Measurements from ENCODE around the gene PLD5. TPM values are rescaled to one million over a fixed set of nuclear protein-coding genes. Genes with fewer than 3 reads are reported as not detected.
"Not testable (repeated sequence)": the region's sequence is repeated elsewhere in the genome, so short reads cannot be mapped to it uniquely, and the experiment has no call there.

The PLD5 gene
- total RNA-seq, 1 experiment from 2014 or later = not detected

DNA sequence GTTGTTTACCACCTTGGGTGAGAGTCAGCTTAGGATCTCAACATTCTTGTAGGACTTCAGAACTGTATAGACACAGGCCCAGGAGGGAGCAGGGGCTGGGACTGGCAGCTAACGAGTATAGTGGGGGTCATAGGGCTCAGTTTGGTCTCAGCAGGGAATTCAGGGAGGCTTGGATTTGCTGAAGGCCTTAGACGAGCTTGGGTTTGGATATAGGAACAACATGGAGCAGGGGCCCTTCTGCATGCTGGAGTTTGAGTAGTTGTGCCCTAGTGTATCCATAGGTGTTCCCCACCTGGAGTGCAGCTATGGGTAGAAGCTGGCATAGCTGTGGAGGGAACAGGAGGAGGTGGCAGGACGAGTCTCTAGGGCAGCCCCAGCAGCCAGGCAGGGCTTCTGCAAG is 462.2 kb downstream of the PLD5 start:
- ChIA-PET CTCF (no interaction called here), POLR2A (ENCODE audit: unreplicated experiment) (no interaction called here)
- TF ChIP-seq EZH2 (IDR thresholded peaks at IDR 0.05; ENCODE audit: low read length, unreplicated experiment) = no peak
- no peak for TF ChIP-seq CTCF (conservative IDR thresholded peaks at IDR 0.05; ENCODE audit: low read depth, low read length)
- no peak for TF ChIP-seq EZH2phosphoT487 (IDR thresholded peaks at IDR 0.05; ENCODE audit: borderline replicate concordance, low read length)
- no peaks in the 10 kb centered on the region for H3K79me2 ChIP-seq (ENCODE audit: low read length)
- intact Hi-C loops (cut with micrococcal nuclease) = no loop called here
- H3K27me3 ChIP-seq (ENCODE audit: low read length) = peaks cover 53% of the 10 kb centered on the region
- DNase-seq (no peak), ATAC-seq (no peak)
- no peaks in the 10 kb centered on the region for H3K9me2 ChIP-seq (replicated peaks; ENCODE audit: low read length)
- no peak overlapping the region for H3K9ac ChIP-seq (ENCODE audit: low read length)
- no TSS peak for BruUV-seq (replicated peaks)
- no peaks in the 10 kb centered on the region for H3K36me3 ChIP-seq (ENCODE audit: low read depth, low read length)
- H3K4me3 ChIP-seq (ENCODE audit: low read length) = no peak overlapping the region
- no peak overlapping the region for H3K27ac ChIP-seq (ENCODE audit: low read length)
- H3K4me2 ChIP-seq (ENCODE audit: low read length) = no peak overlapping the region
- H3K4me1 ChIP-seq (ENCODE audit: insufficient read depth, low read length) = no peaks in the 10 kb centered on the region
- no peaks in the 10 kb centered on the region for H3K9me3 ChIP-seq (ENCODE audit: low read length)
- H2AFZ ChIP-seq (ENCODE audit: low read length) = no peak overlapping the region
- no peaks in the 10 kb centered on the region for H3F3A ChIP-seq (ENCODE audit: low read length, unreplicated experiment)
- no peaks in the 10 kb centered on the region for H4K20me1 ChIP-seq (ENCODE audit: low read length)

GRCh38 chr1:242059976-242060375 is 464.5 kb downstream of the PLD5 start:
- ChIA-PET CTCF (no interaction called here), POLR2A (ENCODE audit: unreplicated experiment) (no interaction called here)
- Histone ChIP-seq H3K27ac (ENCODE audit: low read length) (no peak overlapping the region), H2AFZ (ENCODE audit: low read length) (no peak overlapping the region), H3K4me1 (ENCODE audit: insufficient read depth, low read length) (no peaks in the 10 kb centered on the region), H3K9me2 (replicated peaks; ENCODE audit: low read length) (no peaks in the 10 kb centered on the region), H3K9me3 (ENCODE audit: low read length) (no peaks in the 10 kb centered on the region), H3K4me3 (ENCODE audit: low read length) (no peak overlapping the region), H4K20me1 (ENCODE audit: low read length) (no peaks in the 10 kb centered on the region), H3K79me2 (ENCODE audit: low read length) (no peaks in the 10 kb centered on the region), H3F3A (ENCODE audit: low read length, unreplicated experiment) (no peaks in the 10 kb centered on the region), H3K4me2 (ENCODE audit: low read length) (no peak overlapping the region), H3K9ac (ENCODE audit: low read length) (no peak overlapping the region), H3K27me3 (ENCODE audit: low read length) (peaks cover 31% of the 10 kb centered on the region), H3K36me3 (ENCODE audit: low read depth, low read length) (no peaks in the 10 kb centered on the region)
- intact Hi-C loops (cut with micrococcal nuclease) = no loop called here
- TF ChIP-seq EZH2 (IDR thresholded peaks at IDR 0.05; ENCODE audit: low read length, unreplicated experiment) (no peak), EZH2phosphoT487 (IDR thresholded peaks at IDR 0.05; ENCODE audit: borderline replicate concordance, low read length) (no peak), CTCF (conservative IDR thresholded peaks at IDR 0.05; ENCODE audit: low read depth, low read length) (no peak)
- no peak for DNase-seq
- no peak for ATAC-seq
- no TSS peak for BruUV-seq (replicated peaks)

DNA sequence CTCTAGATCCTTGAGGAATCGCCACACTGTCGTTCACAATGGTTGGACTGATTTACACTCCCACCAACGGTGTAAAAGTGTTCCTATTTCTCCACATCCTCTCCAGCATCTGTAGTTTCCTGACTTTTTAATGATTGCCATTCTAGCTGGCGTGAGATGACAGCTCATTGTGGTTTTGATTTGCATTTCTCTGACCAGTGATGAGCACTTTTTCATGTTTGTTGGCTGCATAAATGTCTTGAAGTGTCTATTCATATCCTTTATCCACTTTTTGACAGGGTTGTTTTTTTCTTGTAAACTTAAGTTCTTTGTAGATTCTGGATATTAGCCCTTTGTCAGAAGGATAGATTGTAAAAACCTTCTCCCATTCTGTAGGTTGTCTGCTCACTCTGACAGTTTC is 465.9 kb downstream of the PLD5 start:
- POLR2A ChIA-PET (ENCODE audit: unreplicated experiment); intact Hi-C loops (cut with micrococcal nuclease); BruUV-seq (replicated peaks): not testable (repeated sequence)

GRCh38 chr1:242058181-242058580 is 466.3 kb downstream of the PLD5 start:
- H3K27me3 ChIP-seq (ENCODE audit: low read length) = peaks cover 25% of the 10 kb centered on the region
- H3F3A ChIP-seq (ENCODE audit: low read length, unreplicated experiment); H3K4me1 ChIP-seq (ENCODE audit: insufficient read depth, low read length); H4K20me1 ChIP-seq (ENCODE audit: low read length); H3K27ac ChIP-seq (ENCODE audit: low read length); BruUV-seq (replicated peaks); intact Hi-C loops (cut with micrococcal nuclease); H3K4me2 ChIP-seq (ENCODE audit: low read length); H3K79me2 ChIP-seq (ENCODE audit: low read length); H3K36me3 ChIP-seq (ENCODE audit: low read depth, low read length); H2AFZ ChIP-seq (ENCODE audit: low read length); CTCF ChIA-PET; H3K9ac ChIP-seq (ENCODE audit: low read length); H3K9me2 ChIP-seq (replicated peaks; ENCODE audit: low read length); H3K9me3 ChIP-seq (ENCODE audit: low read length); POLR2A ChIA-PET (ENCODE audit: unreplicated experiment); DNase-seq; ATAC-seq; H3K4me3 ChIP-seq (ENCODE audit: low read length): not testable (repeated sequence)

More for the DNA sequence above, 465.9 kb downstream of the PLD5 start:
- H3K9me2 ChIP-seq (replicated peaks; ENCODE audit: low read length); H3K9ac ChIP-seq (ENCODE audit: low read length); H3K4me3 ChIP-seq (ENCODE audit: low read length); H3K27ac ChIP-seq (ENCODE audit: low read length); H3F3A ChIP-seq (ENCODE audit: low read length, unreplicated experiment); H3K9me3 ChIP-seq (ENCODE audit: low read length); H3K4me1 ChIP-seq (ENCODE audit: insufficient read depth, low read length); H3K4me2 ChIP-seq (ENCODE audit: low read length); DNase-seq; H4K20me1 ChIP-seq (ENCODE audit: low read length); CTCF ChIA-PET; ATAC-seq; H2AFZ ChIP-seq (ENCODE audit: low read length); H3K79me2 ChIP-seq (ENCODE audit: low read length); H3K36me3 ChIP-seq (ENCODE audit: low read depth, low read length): not testable (repeated sequence)
- peaks cover 26% of the 10 kb centered on the region for H3K27me3 ChIP-seq (ENCODE audit: low read length)

Measured in PC-3 (cell line).